GM23248 (cell line): ENCODE data around the gene SNTG2. TPM values are rescaled to one million over a fixed set of nuclear protein-coding genes. Genes with fewer than 3 reads are reported as not detected.

Source experiments
- DNase-seq: peaks from one replicate; pipeline ENCODE4 v3.0.0-alpha.2; 2015
- H2AFZ ChIP-seq: fragments of 200-600 bp; sonication (generic); 2 replicates; pipeline ENCODE4 v1.6.1; 2016; ENCODE audit warnings: antibody characterized with exemption
- H3F3A ChIP-seq: fragments of 200-600 bp; sonication (generic); 2 replicates; pipeline ENCODE4 v1.6.1; 2016; ENCODE audit warnings: mild to moderate bottlenecking, antibody characterized with exemption, mixed run types; ENCODE audit not compliant: insufficient read depth
- H3K27ac ChIP-seq: fragments of 200-600 bp; sonication (generic); 2 replicates; pipeline ENCODE4 v1.5.1; 2016; ENCODE audit warnings: mild to moderate bottlenecking
- H3K27me3 ChIP-seq: fragments of 200-600 bp; sonication (generic); replicated peaks from 2 replicates; pipeline ENCODE4 v1.6.1; 2016; ENCODE audit warnings: mild to moderate bottlenecking; ENCODE audit not compliant: insufficient read depth
- H3K36me3 ChIP-seq: fragments of 200-600 bp; sonication (generic); 2 replicates; pipeline ENCODE4 v1.6.1; 2016; ENCODE audit warnings: low read depth, mild to moderate bottlenecking
- H3K4me1 ChIP-seq: fragments of 200-600 bp; sonication (generic); 2 replicates; pipeline ENCODE4 v1.6.1; 2016; ENCODE audit warnings: mild to moderate bottlenecking; ENCODE audit not compliant: insufficient read depth
- H3K4me2 ChIP-seq: fragments of 200-600 bp; sonication (generic); one replicate; pipeline ENCODE4 v1.6.1; 2016; ENCODE audit warnings: mild to moderate bottlenecking; ENCODE audit not compliant: unreplicated experiment
- H3K4me3 ChIP-seq: fragments of 200-600 bp; sonication (generic); 2 replicates; pipeline ENCODE4 v1.5.1; 2016; ENCODE audit warnings: mild to moderate bottlenecking
- H3K79me2 ChIP-seq: fragments of 200-600 bp; sonication (generic); 2 replicates; pipeline ENCODE4 v1.6.1; 2016; ENCODE audit warnings: mild to moderate bottlenecking; ENCODE audit not compliant: insufficient read depth
- H3K9ac ChIP-seq: fragments of 200-600 bp; sonication (generic); 2 replicates; pipeline ENCODE4 v1.6.1; 2016; ENCODE audit warnings: mild to moderate bottlenecking
- H3K9me2 ChIP-seq: fragments of 200-600 bp; sonication (generic); 2 replicates; pipeline ENCODE4 v1.6.1; 2016; ENCODE audit warnings: mixed run types, mild to moderate bottlenecking, moderate library complexity; ENCODE audit not compliant: insufficient read depth
- H3K9me3 ChIP-seq: fragments of 200-600 bp; sonication (generic); one replicate; pipeline ENCODE4 v1.6.1; 2017; ENCODE audit warnings: low read depth
- H4K20me1 ChIP-seq: fragments of 200-600 bp; sonication (generic); 2 replicates; pipeline ENCODE4 v1.6.0; 2016; ENCODE audit not compliant: insufficient read depth
- EZH2 ChIP-seq: fragments of 200-600 bp; sonication (generic); IDR thresholded peaks from 2 replicates; pipeline ENCODE4 v1.6.1; 2018; ENCODE audit warnings: antibody characterized with exemption, mild to moderate bottlenecking; ENCODE audit not compliant: insufficient read depth, poor library complexity, severe bottlenecking
- EZH2phosphoT487 ChIP-seq: fragments of 200-600 bp; sonication (generic); IDR thresholded peaks from 2 replicates; pipeline ENCODE4 v1.6.1; 2018; ENCODE audit warnings: antibody characterized with exemption, moderate library complexity, mild to moderate bottlenecking, low read depth; ENCODE audit not compliant: insufficient read depth
- WGBS, 2 experiments: methylation state at CpG; one replicate each; pipeline ENCODE4 v1.1.6; 2015 to 2017; ENCODE audit warnings: low lambda C conversion rate in 2 of 2, low coverage in 1 of 2; ENCODE audit errors: missing lambda C conversion rate in 2 of 2; 5-methylcytosine and 5-hydroxymethylcytosine counted together
- in situ Hi-C: fragments of 300-500 bp; cut with MboI; formaldehyde crosslinking; loops from 2 replicates; pipeline ENCODE4 v1.15.0; 2020
- polyA plus RNA-seq: library from polyadenylated mRNA; unstranded; fragments of >200 nt; fragmentation: Nextera tagmentation; extraction: Ambion mirVana; gene quantifications from 2 replicates; pipeline ENCODE4 v1.2.1, GENCODE V29; 2016
- total RNA-seq: library from RNA; depleted of rRNA; stranded (reverse); fragments of >200 nt; shearing (Covaris generic); gene quantifications from 2 replicates; pipeline ENCODE4 v1.2.3, GENCODE V29; 2014

The SNTG2 gene
- total and polyA plus RNA-seq, 2 experiments from 2014 or later: not detected

DNA sequence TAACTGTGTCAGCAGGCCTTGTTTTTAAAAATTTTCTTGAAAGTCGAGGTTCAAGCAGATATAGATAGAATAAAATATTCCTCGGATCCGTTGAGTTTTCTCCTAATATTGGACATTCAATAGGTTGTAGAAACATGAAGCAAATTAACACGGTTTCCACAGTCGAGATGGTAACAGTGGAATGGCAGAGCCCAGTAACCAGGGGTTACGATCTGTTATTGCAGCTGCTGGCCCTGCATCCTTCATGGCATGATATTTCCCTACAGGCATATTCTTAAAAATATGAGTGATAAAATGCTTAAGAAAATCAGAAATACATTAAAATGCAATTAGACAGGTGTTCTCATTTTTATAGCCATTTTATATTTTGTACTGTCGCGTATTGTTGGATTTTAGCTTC lies 117.6 kb downstream of the SNTG2 start:
- no peaks in the 10 kb centered on the region for H3K36me3 ChIP-seq
- H2AFZ ChIP-seq: no peak overlapping the region
- DNase-seq: no peak
- H3K27ac ChIP-seq: no peak overlapping the region
- 67 to 71% methylated on average over 8 of the region's 8 CpGs for WGBS, 2 experiments
- no peak overlapping the region for H3K4me3 ChIP-seq
- H3K27me3 ChIP-seq: peaks cover 11% of the 10 kb centered on the region
- in situ Hi-C loops: no loop called here
- no peaks in the 10 kb centered on the region for H3K79me2 ChIP-seq
- H3K4me1 ChIP-seq: no peaks in the 10 kb centered on the region
- TF ChIP-seq EZH2: no peak
- TF ChIP-seq EZH2phosphoT487: no peak
- H3K4me2 ChIP-seq: no peak overlapping the region
- H3K9me3 ChIP-seq: no peaks in the 10 kb centered on the region
- H3F3A ChIP-seq: no peaks in the 10 kb centered on the region
- no peak overlapping the region for H3K9ac ChIP-seq
- H4K20me1 ChIP-seq: no peaks in the 10 kb centered on the region
- no peaks in the 10 kb centered on the region for H3K9me2 ChIP-seq

DNA sequence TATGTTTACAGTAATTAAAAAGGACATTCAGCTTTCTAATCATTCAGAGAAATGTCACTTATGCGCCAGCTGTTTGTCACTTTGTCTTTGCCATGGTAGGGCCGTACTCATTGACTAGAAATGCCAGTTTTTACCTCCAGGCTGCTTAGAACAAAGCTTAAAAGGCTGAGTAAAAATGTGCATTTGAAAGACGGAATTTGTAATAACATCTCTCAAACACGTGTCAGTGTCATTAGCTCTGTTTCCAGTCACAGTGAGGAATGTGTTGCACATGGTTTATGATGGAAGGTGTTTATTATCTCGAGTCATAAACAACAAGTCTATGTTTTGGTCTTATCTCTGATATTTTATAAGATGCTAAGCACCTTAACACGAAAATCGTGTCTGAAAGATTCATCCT lies 118.2 kb downstream of the SNTG2 start:
- Histone ChIP-seq H3K9me2 (no peaks in the 10 kb centered on the region), H3K9me3 (no peaks in the 10 kb centered on the region), H3F3A (no peaks in the 10 kb centered on the region), H3K27ac (no peak overlapping the region), H3K79me2 (no peaks in the 10 kb centered on the region), H2AFZ (no peak overlapping the region), H3K4me3 (no peak overlapping the region), H3K4me1 (no peaks in the 10 kb centered on the region), H3K4me2 (no peak overlapping the region), H3K36me3 (no peaks in the 10 kb centered on the region), H3K9ac (no peak overlapping the region), H3K27me3 (peaks cover 17% of the 10 kb centered on the region), H4K20me1 (no peaks in the 10 kb centered on the region)
- TF ChIP-seq EZH2phosphoT487: no peak
- no peak for TF ChIP-seq EZH2
- no peak for DNase-seq
- 18 to 20% methylated on average over 7 of the region's 7 CpGs for WGBS, 2 experiments
- in situ Hi-C loops: no loop called here

DNA sequence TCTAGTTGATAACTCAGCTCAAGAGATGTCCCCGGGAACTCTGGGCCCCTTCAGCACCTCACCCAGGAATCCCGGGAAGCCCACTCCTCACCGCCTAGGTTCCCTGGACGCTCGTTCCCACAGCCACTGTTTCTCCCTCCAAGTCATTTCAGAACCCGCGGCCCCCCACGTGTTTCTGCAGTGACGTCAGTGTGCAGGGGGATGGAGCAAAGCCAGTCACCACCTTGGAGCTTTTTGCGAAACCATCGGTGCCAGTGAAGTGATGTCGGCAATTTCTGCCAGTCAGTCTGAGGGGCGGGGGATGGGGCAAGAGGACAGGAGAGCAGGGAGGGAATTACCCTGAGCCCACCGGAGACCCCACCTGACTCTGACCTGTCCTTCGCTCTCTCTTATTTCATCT lies 119.2 kb downstream of the SNTG2 start:
- Histone ChIP-seq H3K36me3 (no peaks in the 10 kb centered on the region), H3K4me3 (no peak overlapping the region), H3K9ac (no peak overlapping the region), H3K27ac (no peak overlapping the region), H3K9me3 (no peaks in the 10 kb centered on the region), H3K27me3 (peaks cover 25% of the 10 kb centered on the region), H4K20me1 (no peaks in the 10 kb centered on the region), H3K4me2 (no peak overlapping the region), H3K9me2 (no peaks in the 10 kb centered on the region), H3K4me1 (no peaks in the 10 kb centered on the region), H2AFZ (no peak overlapping the region), H3K79me2 (no peaks in the 10 kb centered on the region), H3F3A (no peaks in the 10 kb centered on the region)
- WGBS, 2 experiments: 58 to 62% methylated on average over 15 of the region's 15 CpGs
- no peak for TF ChIP-seq EZH2phosphoT487
- no peak for TF ChIP-seq EZH2
- DNase-seq: no peak
- in situ Hi-C loops: no loop called here

DNA sequence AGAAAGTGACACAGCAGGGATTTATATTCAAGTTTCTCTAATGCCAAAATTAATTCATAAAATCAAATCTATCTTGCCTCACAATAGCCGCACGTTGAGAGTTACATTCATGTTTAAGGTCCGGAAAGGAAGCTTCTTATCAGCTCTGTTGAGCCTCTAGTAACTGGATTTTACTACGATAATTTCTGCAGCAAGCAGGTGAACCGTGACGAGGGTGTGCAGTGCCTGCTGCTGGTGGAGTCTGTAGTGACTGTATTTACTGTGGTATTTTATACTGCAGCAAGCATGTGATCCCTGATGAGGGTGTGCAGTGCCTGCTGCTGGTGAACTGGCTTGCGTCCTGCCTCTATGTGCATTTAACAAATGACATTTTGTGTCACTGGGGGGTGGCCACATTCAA lies 120.0 kb downstream of the SNTG2 start:
- no peak overlapping the region for H3K4me3 ChIP-seq
- H3K4me2 ChIP-seq: no peak overlapping the region
- H4K20me1 ChIP-seq: no peaks in the 10 kb centered on the region
- H3K27ac ChIP-seq: no peak overlapping the region
- in situ Hi-C loops: no loop called here
- TF ChIP-seq EZH2 (no peak), EZH2phosphoT487 (no peak)
- no peak overlapping the region for H2AFZ ChIP-seq
- H3F3A ChIP-seq: no peaks in the 10 kb centered on the region
- no peaks in the 10 kb centered on the region for H3K9me3 ChIP-seq
- no peaks in the 10 kb centered on the region for H3K9me2 ChIP-seq
- peaks cover 28% of the 10 kb centered on the region for H3K27me3 ChIP-seq
- 44 to 55% methylated on average over 7 of the region's 7 CpGs for WGBS, 2 experiments
- H3K79me2 ChIP-seq: no peaks in the 10 kb centered on the region
- no peak overlapping the region for H3K9ac ChIP-seq
- no peak for DNase-seq
- no peaks in the 10 kb centered on the region for H3K36me3 ChIP-seq
- H3K4me1 ChIP-seq: no peaks in the 10 kb centered on the region

DNA sequence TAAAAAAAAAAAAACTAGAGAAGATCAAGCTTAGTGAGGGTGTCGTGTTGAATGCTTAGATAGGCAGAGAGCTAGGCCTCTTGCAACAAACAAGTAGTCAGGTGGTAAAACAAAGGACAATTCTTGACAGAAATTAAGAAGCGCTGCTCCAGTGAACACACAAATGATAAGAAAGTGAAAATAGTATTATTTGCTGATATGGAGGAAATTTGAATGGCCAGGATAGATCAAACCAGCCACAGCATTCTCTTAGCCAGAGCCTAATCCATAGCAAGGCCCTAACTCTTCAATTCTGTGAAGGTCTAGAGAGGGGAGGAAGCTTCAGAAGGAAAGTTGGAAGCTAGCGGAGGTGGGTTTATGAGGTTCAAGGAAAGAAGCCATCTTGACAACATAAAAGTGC lies 121.0 kb downstream of the SNTG2 start:
- no peaks in the 10 kb centered on the region for H3K36me3 ChIP-seq
- in situ Hi-C loops: no loop called here
- no peak overlapping the region for H3K4me2 ChIP-seq
- no peak overlapping the region for H2AFZ ChIP-seq
- H3K27me3 ChIP-seq: peaks cover 28% of the 10 kb centered on the region
- no peak for DNase-seq
- no peaks in the 10 kb centered on the region for H3F3A ChIP-seq
- no peaks in the 10 kb centered on the region for H4K20me1 ChIP-seq
- 59 to 72% methylated on average over 3 of the region's 3 CpGs for WGBS, 2 experiments
- H3K9me3 ChIP-seq: no peaks in the 10 kb centered on the region
- no peak overlapping the region for H3K27ac ChIP-seq
- H3K9me2 ChIP-seq: no peaks in the 10 kb centered on the region
- H3K4me3 ChIP-seq: no peak overlapping the region
- TF ChIP-seq EZH2 (no peak), EZH2phosphoT487 (no peak)
- H3K79me2 ChIP-seq: no peaks in the 10 kb centered on the region
- no peaks in the 10 kb centered on the region for H3K4me1 ChIP-seq
- H3K9ac ChIP-seq: no peak overlapping the region
